HEK293 (cell line): ENCODE results near the gene MRPL54.
A peak's percentile ranks its signal among the peaks of the same experiment; 100 is the strongest.

Experiments
- CTCF ChIA-PET: fragments of 350-600 bp; formaldehyde crosslinking; extraction: SDS; loops from one replicate; lab custom pipeline; 2021; ENCODE audit warnings: antibody characterized with exemption; lab: Yijun Ruan, JAX
- POLR2A ChIA-PET: fragments of 300-600 bp; formaldehyde crosslinking; extraction: SDS; loops from one replicate; lab custom pipeline; 2020; ENCODE audit warnings: antibody characterized with exemption, inconsistent platforms; lab: Yijun Ruan, JAX
- H3K27ac ChIP-seq: fragments of 200-500 bp; sonication (Bioruptor generic); 2 replicates; pipeline ENCODE4 v1.5.1; 2014; ENCODE audit warnings: low read depth, low read length, control low read depth, inconsistent platforms; ENCODE audit errors: extremely low read depth
- H3K36me3 ChIP-seq, 2 experiments: fragments of 200-500 bp in 1 of 2; sonication (Bioruptor generic) in 1 of 2; 1 replicate in 1 of 2; 2 replicates in 1 of 2; pipeline ENCODE4 v1.5.1; 2014 to 2017; ENCODE audit warnings: inconsistent platforms in 2 of 2, low read length in 2 of 2; ENCODE audit not compliant: control insufficient read depth in 2 of 2, insufficient read depth in 1 of 2
- H3K4me1 ChIP-seq: fragments of 200-500 bp; sonication (Bioruptor generic); 2 replicates; pipeline ENCODE4 v1.5.1; 2014; ENCODE audit warnings: mild to moderate bottlenecking, low read length, inconsistent platforms; ENCODE audit not compliant: control insufficient read depth, insufficient read depth
- H3K4me3 ChIP-seq: 2 replicates; pipeline ENCODE4 v1.5.1; 2011; ENCODE audit warnings: low read depth, mild to moderate bottlenecking, control low read depth, low read length, moderate library complexity
- H3K9me3 ChIP-seq: fragments of 200-500 bp; sonication (Bioruptor generic); 2 replicates; pipeline ENCODE4 v1.5.1; 2014; ENCODE audit warnings: low read depth, low read length, inconsistent platforms; ENCODE audit not compliant: control insufficient read depth, insufficient read depth
- EGR2 ChIP-seq: fragments of 450-650 bp; formaldehyde crosslinking; IDR thresholded peaks from 2 replicates; pipeline ENCODE4 v1.5.1; 2016; ENCODE audit warnings: low read depth, missing biosample characterization, missing genetic modification characterization
- FEZF1 ChIP-seq: fragments of 450-650 bp; formaldehyde crosslinking; IDR thresholded peaks from 2 replicates; pipeline ENCODE4 v1.5.1; 2016; ENCODE audit warnings: missing biosample characterization, missing genetic modification characterization
- PATZ1 ChIP-seq: fragments of 450-650 bp; formaldehyde crosslinking; IDR thresholded peaks from 2 replicates; pipeline ENCODE4 v1.5.1; 2016; ENCODE audit warnings: missing biosample characterization, missing genetic modification characterization
- REPIN1 ChIP-seq: fragments of 450-650 bp; formaldehyde crosslinking; IDR thresholded peaks from 2 replicates; pipeline ENCODE4 v1.5.1; 2017; ENCODE audit warnings: missing biosample characterization, missing genetic modification characterization, low read depth
- SCRT1 ChIP-seq: fragments of 450-650 bp; formaldehyde crosslinking; IDR thresholded peaks from 2 replicates; pipeline ENCODE4 v1.5.1; 2016; ENCODE audit warnings: missing biosample characterization, missing genetic modification characterization, borderline replicate concordance
- SCRT2 ChIP-seq: fragments of 450-650 bp; formaldehyde crosslinking; IDR thresholded peaks from 2 replicates; pipeline ENCODE4 v1.5.1; 2016; ENCODE audit warnings: missing biosample characterization, missing genetic modification characterization
- SP2 ChIP-seq: fragments of 450-650 bp; formaldehyde crosslinking; IDR thresholded peaks from 2 replicates; pipeline ENCODE4 v1.5.1; 2016; ENCODE audit warnings: missing biosample characterization, missing genetic modification characterization
- ZFHX2 ChIP-seq: fragments of 450-650 bp; formaldehyde crosslinking; conservative IDR thresholded peaks from 2 replicates; pipeline ENCODE4 v1.5.1; 2016; ENCODE audit warnings: missing biosample characterization, missing genetic modification characterization
- ZFP3 ChIP-seq: fragments of 450-650 bp; formaldehyde crosslinking; IDR thresholded peaks from 2 replicates; pipeline ENCODE4 v1.5.1; 2016; ENCODE audit warnings: low read depth, missing biosample characterization, missing genetic modification characterization
- ZNF10 ChIP-seq: fragments of 450-650 bp; formaldehyde crosslinking; IDR thresholded peaks from 2 replicates; pipeline ENCODE4 v1.5.1; 2017; ENCODE audit warnings: missing biosample characterization, missing genetic modification characterization
- ZNF544 ChIP-seq: fragments of 450-650 bp; formaldehyde crosslinking; IDR thresholded peaks from 2 replicates; pipeline ENCODE4 v1.5.0; 2017; ENCODE audit warnings: missing biosample characterization, missing genetic modification characterization
- ZNF621 ChIP-seq: fragments of 450-650 bp; formaldehyde crosslinking; IDR thresholded peaks from 2 replicates; pipeline ENCODE4 v1.5.1; 2017; ENCODE audit warnings: missing biosample characterization, missing genetic modification characterization
- ZNF792 ChIP-seq: fragments of 450-650 bp; formaldehyde crosslinking; IDR thresholded peaks from 2 replicates; pipeline ENCODE4 v1.5.1; 2016; ENCODE audit warnings: missing biosample characterization, missing genetic modification characterization
- ZSCAN30 ChIP-seq: fragments of 450-650 bp; IDR thresholded peaks from 2 replicates; pipeline ENCODE4 v1.5.1; 2018; ENCODE audit warnings: missing biosample characterization, mild to moderate bottlenecking, missing genetic modification characterization, moderate library complexity
- ZXDB ChIP-seq: fragments of 450-650 bp; formaldehyde crosslinking; IDR thresholded peaks from 2 replicates; pipeline ENCODE4 v1.5.1; 2016; ENCODE audit warnings: missing biosample characterization, missing genetic modification characterization
- TF ChIP-seq, protein P1 (sequence below): fragments of 450-650 bp; formaldehyde crosslinking; IDR thresholded peaks from 2 replicates; pipeline ENCODE4 v1.5.1; 2016; ENCODE audit warnings: missing biosample characterization, missing genetic modification characterization
- TF ChIP-seq, protein P2 (sequence below): fragments of 450-650 bp; formaldehyde crosslinking; IDR thresholded peaks from 2 replicates; pipeline ENCODE4 v1.5.1; 2016; ENCODE audit warnings: missing biosample characterization, missing genetic modification characterization
- TF ChIP-seq, protein P3 (sequence below): fragments of 450-650 bp; formaldehyde crosslinking; IDR thresholded peaks from 2 replicates; pipeline ENCODE4 v1.5.1; 2017; ENCODE audit warnings: missing biosample characterization, missing genetic modification characterization
- TF ChIP-seq, protein P4 (sequence below): fragments of 450-650 bp; formaldehyde crosslinking; IDR thresholded peaks from 2 replicates; pipeline ENCODE4 v1.5.1; 2017; ENCODE audit warnings: missing biosample characterization, missing genetic modification characterization

Gene MRPL54

DNA sequence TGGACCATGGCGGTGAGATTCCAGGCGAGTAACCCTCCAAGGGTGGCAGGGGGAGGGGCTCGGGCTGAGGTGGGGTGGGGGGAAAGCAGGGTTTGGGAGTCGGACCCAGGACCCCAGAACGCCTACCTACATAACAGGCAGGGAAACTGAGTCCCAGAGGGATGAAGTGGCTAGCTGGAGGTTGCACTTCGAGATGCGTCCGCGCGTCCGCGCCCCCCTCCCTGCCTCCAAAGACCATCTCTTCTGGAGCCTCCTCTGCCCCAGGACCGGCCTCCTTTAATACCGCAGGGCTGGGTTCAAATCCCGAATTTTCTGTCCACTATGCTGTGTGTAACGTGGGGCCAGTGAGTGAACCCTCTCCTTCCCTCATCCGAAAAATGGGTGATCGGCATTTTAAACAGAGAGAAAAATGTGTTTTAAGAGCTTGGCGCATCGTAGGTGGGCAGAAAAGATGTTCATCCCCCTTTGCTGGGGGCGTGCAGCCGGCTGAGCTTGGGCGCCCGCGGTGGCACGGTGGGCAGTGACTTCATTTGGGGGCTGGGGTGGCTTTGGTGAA, 40.5 kb upstream of the MRPL54 start:
- H3K36me3 ChIP-seq, result no peaks in the 10 kb centered on the region
- CTCF ChIA-PET, result no interaction called here
- no peak overlapping the region; the same call in 1 of the 2 replicates for H3K4me3 ChIP-seq
- no peaks in the 10 kb centered on the region for H3K9me3 ChIP-seq
- H3K4me1 ChIP-seq, result no peaks in the 10 kb centered on the region
- no peak overlapping the region for H3K27ac ChIP-seq
- POLR2A ChIA-PET, result no interaction called here
- TF ChIP-seq, protein P1, sequence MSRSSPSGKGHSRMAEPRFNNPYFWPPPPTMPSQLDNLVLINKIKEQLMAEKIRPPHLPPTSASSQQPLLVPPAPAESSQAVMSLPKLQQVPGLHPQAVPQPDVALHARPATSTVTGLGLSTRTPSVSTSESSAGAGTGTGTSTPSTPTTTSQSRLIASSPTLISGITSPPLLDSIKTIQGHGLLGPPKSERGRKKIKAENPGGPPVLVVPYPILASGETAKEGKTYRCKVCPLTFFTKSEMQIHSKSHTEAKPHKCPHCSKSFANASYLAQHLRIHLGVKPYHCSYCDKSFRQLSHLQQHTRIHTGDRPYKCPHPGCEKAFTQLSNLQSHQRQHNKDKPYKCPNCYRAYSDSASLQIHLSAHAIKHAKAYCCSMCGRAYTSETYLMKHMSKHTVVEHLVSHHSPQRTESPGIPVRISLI (tag by site-specific recombination), result no peak
- TF ChIP-seq, protein P2, sequence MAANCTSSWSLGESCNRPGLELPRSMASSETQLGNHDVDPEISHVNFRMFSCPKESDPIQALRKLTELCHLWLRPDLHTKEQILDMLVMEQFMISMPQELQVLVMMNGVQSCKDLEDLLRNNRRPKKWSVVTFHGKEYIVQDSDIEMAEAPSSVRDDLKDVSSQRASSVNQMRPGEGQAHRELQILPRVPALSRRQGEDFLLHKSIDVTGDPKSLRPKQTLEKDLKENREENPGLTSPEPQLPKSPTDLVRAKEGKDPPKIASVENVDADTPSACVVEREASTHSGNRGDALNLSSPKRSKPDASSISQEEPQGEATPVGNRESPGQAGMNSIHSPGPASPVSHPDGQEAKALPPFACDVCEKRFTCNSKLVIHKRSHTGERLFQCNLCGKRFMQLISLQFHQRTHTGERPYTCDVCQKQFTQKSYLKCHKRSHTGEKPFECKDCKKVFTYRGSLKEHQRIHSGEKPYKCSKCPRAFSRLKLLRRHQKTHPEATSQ, result no peak
- TF ChIP-seq ZFHX2 (tag by site-specific recombination), result peak; percentile 64
- TF ChIP-seq EGR2 (tag by site-specific recombination), result peak; percentile 49
- no peak for TF ChIP-seq ZNF621 (tag by site-specific recombination)
- TF ChIP-seq FEZF1 (tag by site-specific recombination), result no peak

DNA sequence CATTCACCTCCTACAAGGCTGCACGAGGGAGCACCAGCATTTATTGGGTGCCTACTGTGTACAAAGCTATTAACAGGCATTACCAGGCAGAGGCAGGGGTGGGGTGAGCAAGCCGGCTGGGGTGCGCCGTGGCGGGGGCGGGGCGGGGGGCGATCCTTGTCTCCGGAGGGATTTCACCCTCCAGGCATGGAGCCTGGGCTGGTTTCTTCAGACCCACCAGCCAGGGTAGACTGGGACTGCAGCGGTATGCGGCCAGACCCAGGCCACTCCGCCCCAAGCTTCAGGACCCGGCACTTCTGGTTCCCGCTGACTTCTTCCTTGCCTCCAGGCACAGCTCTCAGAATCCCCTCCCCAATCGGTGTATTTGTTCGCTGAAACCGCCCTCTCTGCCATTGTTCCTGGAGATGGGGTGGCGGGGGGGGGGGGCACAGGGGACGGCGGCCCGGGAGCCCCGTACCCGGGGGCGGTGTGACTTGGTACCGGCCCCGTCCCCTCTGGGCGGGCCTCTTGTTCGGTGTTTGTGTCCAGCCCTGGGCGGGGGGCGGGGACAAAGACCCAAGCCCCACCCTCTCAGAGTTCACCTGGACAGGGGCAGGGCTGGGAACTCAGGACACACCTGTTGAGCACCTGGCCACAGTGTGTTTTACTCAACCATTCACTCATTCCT, 39.9 kb upstream of the MRPL54 start:
- no peak overlapping the region for H3K4me3 ChIP-seq
- no peaks in the 10 kb centered on the region for H3K9me3 ChIP-seq
- no peaks in the 10 kb centered on the region for H3K4me1 ChIP-seq
- ChIA-PET POLR2A (no interaction called here), CTCF (no interaction called here)
- TF ChIP-seq REPIN1 (tag by site-specific recombination), result no peak
- TF ChIP-seq SCRT1 (tag by site-specific recombination), result peak; percentile 70; the same call in 1 of the 2 replicates
- peak; percentile 22 for TF ChIP-seq SP2 (tag by site-specific recombination)
- peak; percentile 93 for TF ChIP-seq SCRT2 (tag by site-specific recombination)
- no peaks in the 10 kb centered on the region for H3K36me3 ChIP-seq
- H3K27ac ChIP-seq, result no peak overlapping the region

DNA sequence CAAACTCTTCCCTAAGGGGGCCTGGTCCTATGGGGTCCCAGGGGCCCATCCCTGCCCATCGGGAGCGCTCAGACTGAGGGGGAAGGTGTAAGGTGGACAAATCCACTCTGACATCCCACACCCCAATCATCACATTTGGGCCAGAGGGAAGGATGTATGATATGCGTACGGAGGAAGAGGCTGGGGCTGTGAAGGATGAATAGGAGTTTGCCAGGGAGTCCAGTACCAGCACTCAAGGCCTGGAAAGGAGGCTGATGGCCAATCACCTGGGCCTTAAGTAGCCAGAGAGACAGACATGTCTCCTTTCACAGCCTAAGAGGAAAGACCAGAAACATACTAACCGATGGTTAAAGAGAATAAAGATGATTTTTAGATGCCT, 39.4 kb upstream of the MRPL54 start:
- H3K4me1 ChIP-seq, result no peaks in the 10 kb centered on the region

DNA sequence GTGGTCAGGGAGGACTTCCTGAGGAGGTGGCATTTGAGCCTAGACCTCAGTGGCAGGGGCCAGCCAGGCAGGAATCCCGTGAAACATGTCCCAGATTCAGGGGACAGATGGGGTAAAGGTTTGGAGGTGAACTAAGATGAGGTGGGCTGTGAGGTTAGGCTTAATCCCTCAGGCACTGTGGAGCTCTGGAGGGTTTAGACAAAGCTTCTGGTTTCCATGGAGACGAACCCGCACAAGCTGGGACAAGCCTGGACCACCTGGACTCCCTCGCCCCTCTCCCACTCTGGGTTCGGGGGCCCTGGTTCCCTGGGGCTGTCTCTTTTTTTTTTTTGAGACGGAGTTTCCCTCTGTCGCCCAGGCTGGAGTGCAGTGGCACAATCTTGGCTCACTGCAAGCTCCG, 38.6 kb upstream of the MRPL54 start:
- POLR2A ChIA-PET, result interaction anchor here (1.4 kb wide), 1 partner anchor 39 kb away, joined by 4 read pairs; the partner anchor contains the start of gene MRPL54
- Histone ChIP-seq H3K4me3 (no peak overlapping the region), H3K27ac (no peak overlapping the region), H3K36me3 (no peaks in the 10 kb centered on the region), H3K4me1 (no peaks in the 10 kb centered on the region), H3K9me3 (no peaks in the 10 kb centered on the region)
- CTCF ChIA-PET, result interaction anchor here (1.2 kb wide), 1 partner anchor 11 kb away, joined by 3 read pairs; no protein-coding TSS in a partner anchor
- TF ChIP-seq ZSCAN30 (tag by site-specific recombination), result no peak
- no peak for TF ChIP-seq ZNF544 (tag by site-specific recombination)
- TF ChIP-seq, protein P3, sequence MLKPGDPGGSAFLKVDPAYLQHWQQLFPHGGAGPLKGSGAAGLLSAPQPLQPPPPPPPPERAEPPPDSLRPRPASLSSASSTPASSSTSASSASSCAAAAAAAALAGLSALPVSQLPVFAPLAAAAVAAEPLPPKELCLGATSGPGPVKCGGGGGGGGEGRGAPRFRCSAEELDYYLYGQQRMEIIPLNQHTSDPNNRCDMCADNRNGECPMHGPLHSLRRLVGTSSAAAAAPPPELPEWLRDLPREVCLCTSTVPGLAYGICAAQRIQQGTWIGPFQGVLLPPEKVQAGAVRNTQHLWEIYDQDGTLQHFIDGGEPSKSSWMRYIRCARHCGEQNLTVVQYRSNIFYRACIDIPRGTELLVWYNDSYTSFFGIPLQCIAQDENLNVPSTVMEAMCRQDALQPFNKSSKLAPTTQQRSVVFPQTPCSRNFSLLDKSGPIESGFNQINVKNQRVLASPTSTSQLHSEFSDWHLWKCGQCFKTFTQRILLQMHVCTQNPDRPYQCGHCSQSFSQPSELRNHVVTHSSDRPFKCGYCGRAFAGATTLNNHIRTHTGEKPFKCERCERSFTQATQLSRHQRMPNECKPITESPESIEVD, result no peak
- TF ChIP-seq, protein P4, sequence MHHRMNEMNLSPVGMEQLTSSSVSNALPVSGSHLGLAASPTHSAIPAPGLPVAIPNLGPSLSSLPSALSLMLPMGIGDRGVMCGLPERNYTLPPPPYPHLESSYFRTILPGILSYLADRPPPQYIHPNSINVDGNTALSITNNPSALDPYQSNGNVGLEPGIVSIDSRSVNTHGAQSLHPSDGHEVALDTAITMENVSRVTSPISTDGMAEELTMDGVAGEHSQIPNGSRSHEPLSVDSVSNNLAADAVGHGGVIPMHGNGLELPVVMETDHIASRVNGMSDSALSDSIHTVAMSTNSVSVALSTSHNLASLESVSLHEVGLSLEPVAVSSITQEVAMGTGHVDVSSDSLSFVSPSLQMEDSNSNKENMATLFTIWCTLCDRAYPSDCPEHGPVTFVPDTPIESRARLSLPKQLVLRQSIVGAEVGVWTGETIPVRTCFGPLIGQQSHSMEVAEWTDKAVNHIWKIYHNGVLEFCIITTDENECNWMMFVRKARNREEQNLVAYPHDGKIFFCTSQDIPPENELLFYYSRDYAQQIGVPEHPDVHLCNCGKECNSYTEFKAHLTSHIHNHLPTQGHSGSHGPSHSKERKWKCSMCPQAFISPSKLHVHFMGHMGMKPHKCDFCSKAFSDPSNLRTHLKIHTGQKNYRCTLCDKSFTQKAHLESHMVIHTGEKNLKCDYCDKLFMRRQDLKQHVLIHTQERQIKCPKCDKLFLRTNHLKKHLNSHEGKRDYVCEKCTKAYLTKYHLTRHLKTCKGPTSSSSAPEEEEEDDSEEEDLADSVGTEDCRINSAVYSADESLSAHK (tag by site-specific recombination), result no peak
- no peak for TF ChIP-seq ZNF792 (tag by site-specific recombination)
- peak; percentile 35 for TF ChIP-seq PATZ1 (tag by site-specific recombination)

More for the DNA sequence above, 39.4 kb upstream of the MRPL54 start:
- no peak overlapping the region for H3K4me3 ChIP-seq
- peak; percentile 97 for TF ChIP-seq ZFP3
- no peak for TF ChIP-seq ZXDB
- no peak for TF ChIP-seq ZNF10 (tag by site-specific recombination)
- TF ChIP-seq ZNF792 (tag by site-specific recombination), result no peak
- TF ChIP-seq SCRT2 (tag by site-specific recombination), result peak; percentile 18; the same call in 1 of the 2 replicates
- TF ChIP-seq, all 188 proteins: peak for 2
- ChIA-PET POLR2A (interaction anchor here (0.6 to 1.4 kb wide), 2 partner anchors 40 to 265 kb away, joined by 3 to 4 read pairs; partner anchors contain the start of gene MRPL54), CTCF (interaction anchor here (1.2 kb wide), 1 partner anchor 10 kb away, joined by 3 read pairs; no protein-coding TSS in a partner anchor)
- Histone ChIP-seq H3K36me3 (no peaks in the 10 kb centered on the region), H3K27ac (no peak overlapping the region), H3K9me3 (no peaks in the 10 kb centered on the region)
